PC-3 (cell line): ENCODE results near the gene PHF21B.

Experiments
- CTCF ChIP-seq: fragments of 300-600 bp; sonication (generic); conservative IDR thresholded peaks from 2 replicates; pipeline ENCODE4 v1.5.1; 2017; ENCODE audit warnings: antibody characterized with exemption, low read depth, mild to moderate bottlenecking, low read length
- EZH2phosphoT487 ChIP-seq: fragments of 300-600 bp; sonication (generic); IDR thresholded peaks from 2 replicates; pipeline ENCODE4 v1.6.1; 2018; ENCODE audit warnings: mild to moderate bottlenecking, antibody characterized with exemption, low read length, borderline replicate concordance

DNA sequence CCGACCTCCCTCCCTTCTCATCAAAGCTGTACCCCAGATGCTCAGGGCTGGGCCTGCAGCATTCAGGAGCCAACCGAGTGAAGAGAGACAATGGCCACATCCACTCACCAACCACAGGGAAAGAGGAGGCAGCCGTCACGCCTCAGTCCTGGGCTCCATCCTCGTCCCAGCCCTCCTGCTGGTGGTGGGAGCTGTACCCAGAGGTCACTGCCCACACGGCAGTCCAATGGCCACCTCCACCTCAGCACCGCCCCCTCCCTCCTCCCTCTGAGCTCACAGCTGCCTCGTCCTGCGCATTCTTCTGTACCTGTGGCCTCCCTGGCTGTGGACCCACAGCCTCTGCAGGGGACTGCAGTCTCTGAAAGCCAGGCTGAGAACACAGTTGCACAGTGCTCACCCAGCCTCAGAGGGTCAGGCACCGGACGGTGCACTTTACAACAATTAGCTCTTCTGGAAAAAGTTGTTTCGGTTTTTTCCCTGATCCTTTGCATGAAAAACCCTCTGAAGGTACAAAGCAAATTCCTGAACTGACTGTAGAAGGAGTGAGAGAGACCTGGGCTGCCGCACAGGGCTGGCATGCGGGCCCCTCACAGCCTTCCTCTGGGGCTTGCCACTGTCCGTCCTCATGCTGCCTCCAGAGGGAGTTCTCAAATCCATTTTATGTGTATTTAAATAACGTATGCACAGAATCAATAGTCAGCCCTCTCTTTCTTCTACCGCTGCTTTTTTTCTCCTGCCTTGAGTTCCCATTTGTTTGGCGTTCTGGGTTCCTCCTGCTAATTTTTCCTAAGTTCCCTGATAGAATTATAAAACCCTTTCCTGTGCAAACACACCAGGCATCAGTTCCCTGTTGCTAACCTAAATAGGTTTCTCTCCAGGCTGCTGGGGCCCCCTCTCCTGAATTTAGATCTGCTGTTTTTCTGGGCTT is 52.7 kb downstream of the PHF21B start:
- TF ChIP-seq CTCF (peak; percentile 40; the same call in 1 of the 2 replicates), EZH2phosphoT487 (no peak)
